Pancreas (tissue), 10 donors: ENCODE measurements around the gene GARIN1A. TPM values are rescaled to one million over a fixed set of nuclear protein-coding genes. Genes with fewer than 3 reads are reported as not detected.
"Not testable (repeated sequence)": the region's sequence is repeated elsewhere in the genome, so short reads cannot be mapped to it uniquely, and the experiment has no call there.

Source experiments
- ATAC-seq, 4 donors: fragments of 200-7000 bp; cut with Tn5 transposase; one replicate each; pipeline versions ENCODE4 v1.8.0 to v1.9.1; 2020; ENCODE audit warnings: mild to moderate bottlenecking in 4 of 4, moderate library complexity in 4 of 4
- DNase-seq, 6 donors: peaks; one replicate each; pipeline ENCODE4 v3.0.0-alpha.2; 2020
- FAIRE-seq: peaks from 2 replicates; lab custom pipeline; 2012; peaks lifted over from hg19 to GRCh38; lab: Jason Lieb, UNC
- H3K27ac ChIP-seq, 4 donors: fragments of 200-600 bp; sonication (generic); 1 replicate in 3 of 4; 2 replicates in 1 of 4; pipeline versions ENCODE4 v1.5.0 to v1.8.0; 2020
- H3K27me3 ChIP-seq, 4 donors: fragments of 200-600 bp; one replicate each; pipeline ENCODE4 v1.8.0; 2021
- H3K36me3 ChIP-seq, 3 donors: fragments of 200-600 bp; sonication (generic) in 1 of 3; one replicate each; pipeline versions ENCODE4 v1.5.0 to v1.8.0; 2020 to 2021
- H3K4me1 ChIP-seq, 3 donors: fragments of 200-600 bp; one replicate each; pipeline ENCODE4 v1.8.0; 2021
- H3K4me3 ChIP-seq, 4 donors: fragments of 200-600 bp; sonication (generic) in 2 of 4; one replicate each; pipeline versions ENCODE4 v1.5.0 to v1.8.0; 2020 to 2021
- H3K9me3 ChIP-seq, 4 donors: fragments of 200-600 bp; one replicate each; pipeline ENCODE4 v1.8.0; 2021
- WGBS, 2 donors: extraction: QIAGEN DNeasy Blood & Tissue Kit; methylation state at CpG; one replicate each; pipeline ENCODE4 v1.1.7; 2013; 5-methylcytosine and 5-hydroxymethylcytosine counted together
- intact Hi-C, 3 donors: fragments of 100-400 bp; cut with DNase I; formaldehyde crosslinking; loops; one replicate each; pipeline versions ENCODE4 v1.11.1 to v1.14.2; 2022
- polyA plus RNA-seq, 2 donors: library from polyadenylated mRNA; stranded (reverse); fragments of 200-250 nt; gene quantifications; one replicate each; pipeline ENCODE4 v1.2.3, GENCODE V29; 2013
- total RNA-seq, 6 donors: library from RNA; stranded (reverse); fragmentation: NEBNext Ultra II Directional in 4 of 6; extraction: Animal tissue kit (Norgen Biotek cat#: 25700) in 4 of 6; gene quantifications; one replicate each; pipeline versions ENCODE4 v1.2.1 to v1.2.4, GENCODE V29; 2021 to 2023
- TF ChIP-seq, protein P1 (sequence below), 4 donors: fragments of 200-600 bp; sonication (generic) in 3 of 4; IDR thresholded peaks; one replicate each; pipeline versions ENCODE4 v1.5.0 to v1.8.0; 2021; ENCODE audit warnings: antibody characterized with exemption in 4 of 4
- donor health status: healthy with polysubstance abuse.
- donor health status: DM: no; HTN: no; CAD: no; lungs with moderate emphysema.
- donor health status: DM: no; HTN: no; CAD: no.
- donor health status: control.
- donor health status: control.
- donor health status: Bipolar disorder and iron deficiency.
- donor health status: DM: yes; HTN: yes; CAD: no.
- donor health status: DM: no; HTN: no; CAD: no.
- donor health status: DM: no; HTN: no; CAD: no.
- donor health status: DM: yes; HTN: yes; CAD: no.

Gene GARIN1A
- total and polyA plus RNA-seq, 8 donors = 1.1 to 5.7 (median 1.4) TPM

DNA sequence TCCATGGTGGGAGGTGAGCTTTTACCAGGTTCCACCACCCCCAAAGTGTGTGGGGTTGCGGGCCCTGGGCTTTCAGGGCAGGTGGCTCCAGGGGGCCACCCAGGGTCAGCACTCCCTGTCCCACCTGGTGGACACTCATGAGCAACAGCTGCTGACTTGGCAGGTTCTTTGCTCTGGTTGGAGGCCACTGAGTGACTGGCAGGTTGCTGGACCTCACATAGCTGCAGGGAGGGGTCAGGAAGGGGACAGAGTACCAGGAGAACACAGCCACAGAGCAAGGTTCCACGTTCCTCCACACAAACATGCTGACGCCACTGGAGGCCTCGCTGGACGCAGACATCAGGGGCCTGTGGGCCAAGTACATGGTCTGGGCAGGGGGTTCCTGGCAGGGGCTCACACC lies 13.7 kb upstream of the GARIN1A start:
- WGBS, 2 donors = 75 to 81% methylated on average over 5 of the region's 5 CpGs
- H3K27ac ChIP-seq, H3K9me3 ChIP-seq, DNase-seq, H3K27me3 ChIP-seq, H3K4me3 ChIP-seq, intact Hi-C loops, H3K4me1 ChIP-seq, FAIRE-seq, H3K36me3 ChIP-seq: not testable (repeated sequence)
- peak in 1 of 4 donors; percentile 24 for ATAC-seq

DNA sequence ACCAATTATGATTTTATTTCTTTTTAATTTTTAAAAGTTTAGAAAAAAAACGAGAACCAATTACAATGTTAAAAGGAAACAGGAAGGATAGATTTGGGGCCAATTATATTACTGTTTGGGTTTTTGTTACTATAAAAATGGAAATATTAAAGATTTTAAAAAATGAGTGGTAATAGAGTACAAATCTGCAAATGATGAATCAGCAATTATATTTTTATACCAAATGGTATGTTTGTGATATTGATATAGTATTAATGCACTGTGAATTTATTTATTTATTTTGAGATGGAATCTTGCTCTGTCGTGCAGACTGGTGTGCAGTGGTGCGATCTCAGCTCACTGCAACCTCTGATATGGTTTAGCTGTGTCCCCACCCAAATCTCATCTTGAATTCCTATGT lies 11.5 kb upstream of the GARIN1A start:
- TF ChIP-seq, protein P1, sequence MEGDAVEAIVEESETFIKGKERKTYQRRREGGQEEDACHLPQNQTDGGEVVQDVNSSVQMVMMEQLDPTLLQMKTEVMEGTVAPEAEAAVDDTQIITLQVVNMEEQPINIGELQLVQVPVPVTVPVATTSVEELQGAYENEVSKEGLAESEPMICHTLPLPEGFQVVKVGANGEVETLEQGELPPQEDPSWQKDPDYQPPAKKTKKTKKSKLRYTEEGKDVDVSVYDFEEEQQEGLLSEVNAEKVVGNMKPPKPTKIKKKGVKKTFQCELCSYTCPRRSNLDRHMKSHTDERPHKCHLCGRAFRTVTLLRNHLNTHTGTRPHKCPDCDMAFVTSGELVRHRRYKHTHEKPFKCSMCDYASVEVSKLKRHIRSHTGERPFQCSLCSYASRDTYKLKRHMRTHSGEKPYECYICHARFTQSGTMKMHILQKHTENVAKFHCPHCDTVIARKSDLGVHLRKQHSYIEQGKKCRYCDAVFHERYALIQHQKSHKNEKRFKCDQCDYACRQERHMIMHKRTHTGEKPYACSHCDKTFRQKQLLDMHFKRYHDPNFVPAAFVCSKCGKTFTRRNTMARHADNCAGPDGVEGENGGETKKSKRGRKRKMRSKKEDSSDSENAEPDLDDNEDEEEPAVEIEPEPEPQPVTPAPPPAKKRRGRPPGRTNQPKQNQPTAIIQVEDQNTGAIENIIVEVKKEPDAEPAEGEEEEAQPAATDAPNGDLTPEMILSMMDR (IDR thresholded peaks at IDR 0.05) = no peak
- intact Hi-C loops = no loop called here
- WGBS, 2 donors = 97 to 99% methylated on average over 3 of the region's 3 CpGs

DNA sequence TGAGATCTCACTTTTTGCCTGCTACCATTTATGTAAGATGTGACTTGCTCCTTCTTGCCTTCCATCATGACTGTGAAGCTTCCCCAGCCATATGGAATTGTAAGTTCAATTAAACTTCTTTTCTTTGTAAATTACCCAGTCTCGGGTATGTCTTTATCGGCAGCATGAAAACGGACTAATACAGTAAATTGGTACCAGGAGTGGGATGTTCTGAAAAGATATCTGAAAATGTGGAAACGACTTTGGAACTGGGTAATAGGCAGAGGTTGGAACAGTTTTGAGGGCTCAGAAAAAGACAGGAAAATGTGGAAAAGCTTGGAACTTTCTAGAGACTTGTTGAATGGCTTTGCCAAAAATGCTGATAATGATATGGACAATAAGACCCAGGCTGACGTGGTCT lies 10.6 kb upstream of the GARIN1A start:
- DNase-seq = no peak
- no peak for FAIRE-seq
- no peaks in the 10 kb centered on the region for H3K36me3 ChIP-seq
- no peaks in the 10 kb centered on the region for H3K9me3 ChIP-seq
- ATAC-seq = no peak
- TF ChIP-seq, protein P1 (IDR thresholded peaks at IDR 0.05) = no peak
- no peak overlapping the region for H3K27ac ChIP-seq
- no peaks in the 10 kb centered on the region for H3K27me3 ChIP-seq
- H3K4me1 ChIP-seq = no peaks in the 10 kb centered on the region
- WGBS, 2 donors = 95 to 99% methylated on average over 5 of the region's 5 CpGs
- intact Hi-C loops = no loop called here
- no peak overlapping the region for H3K4me3 ChIP-seq

More for the DNA sequence above, 11.5 kb upstream of the GARIN1A start:
- no peaks in the 10 kb centered on the region for H3K4me1 ChIP-seq
- H3K36me3 ChIP-seq = no peaks in the 10 kb centered on the region
- no peaks in the 10 kb centered on the region for H3K27me3 ChIP-seq
- no peak for FAIRE-seq
- no peak for ATAC-seq
- no peak overlapping the region for H3K27ac ChIP-seq
- no peaks in the 10 kb centered on the region for H3K9me3 ChIP-seq
- no peak overlapping the region for H3K4me3 ChIP-seq
- DNase-seq = no peak

DNA sequence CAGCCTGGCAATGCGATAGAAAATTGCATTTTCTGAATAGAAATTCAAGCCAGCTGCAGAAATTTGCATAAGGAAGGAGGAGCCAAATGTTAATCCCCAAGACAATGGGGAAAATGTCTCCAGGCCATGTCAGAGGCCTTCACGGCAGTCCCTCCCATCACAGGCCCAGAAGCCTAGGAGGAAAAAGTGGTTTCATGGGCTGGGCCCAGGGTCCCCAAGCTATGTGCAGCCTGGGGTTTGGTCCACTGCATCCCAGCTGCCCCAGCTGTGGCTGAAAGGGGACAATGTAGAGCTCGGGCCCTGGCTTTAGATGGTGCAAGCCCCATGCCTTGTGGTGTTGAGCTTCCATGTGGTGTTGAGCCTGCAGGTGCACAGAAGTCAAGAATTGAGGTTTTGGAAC lies 10.0 kb upstream of the GARIN1A start:
- TF ChIP-seq, protein P1 (IDR thresholded peaks at IDR 0.05) = no peak
- H3K4me1 ChIP-seq = no peaks in the 10 kb centered on the region
- H3K9me3 ChIP-seq = no peaks in the 10 kb centered on the region
- intact Hi-C loops = no loop called here
- 99% methylated on average over 3 of the region's 3 CpGs for WGBS, 2 donors
- H3K27me3 ChIP-seq = no peaks in the 10 kb centered on the region
- no peak overlapping the region for H3K27ac ChIP-seq
- no peak for FAIRE-seq
- no peak for ATAC-seq
- no peaks in the 10 kb centered on the region for H3K36me3 ChIP-seq
- DNase-seq = no peak
- no peak overlapping the region for H3K4me3 ChIP-seq

DNA sequence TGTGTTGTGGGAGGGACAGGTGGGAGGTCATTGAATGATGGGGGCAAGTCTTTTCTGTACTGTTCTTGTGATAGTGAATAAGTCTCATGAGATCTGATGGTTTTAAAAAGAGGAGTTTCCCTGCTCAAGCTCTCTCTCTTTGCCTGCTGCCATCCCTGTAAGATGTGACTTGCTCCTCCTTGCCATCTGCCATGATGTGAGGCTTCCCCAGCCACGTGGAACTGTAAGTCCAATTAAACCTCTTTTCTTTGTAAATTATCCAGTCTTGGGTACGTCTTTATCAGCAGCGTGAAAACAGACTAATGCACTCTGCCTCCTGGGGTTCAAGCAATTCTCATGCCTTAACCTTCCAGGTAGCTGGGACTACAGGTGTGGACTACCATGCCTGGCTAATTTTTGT lies 8.9 kb upstream of the GARIN1A start:
- H3K36me3 ChIP-seq, H3K4me1 ChIP-seq, ATAC-seq, H3K9me3 ChIP-seq, DNase-seq, H3K27ac ChIP-seq, H3K4me3 ChIP-seq, H3K27me3 ChIP-seq, intact Hi-C loops, FAIRE-seq: not testable (repeated sequence)
- WGBS, 2 donors = 87 to 93% methylated on average over 3 of the region's 3 CpGs

DNA sequence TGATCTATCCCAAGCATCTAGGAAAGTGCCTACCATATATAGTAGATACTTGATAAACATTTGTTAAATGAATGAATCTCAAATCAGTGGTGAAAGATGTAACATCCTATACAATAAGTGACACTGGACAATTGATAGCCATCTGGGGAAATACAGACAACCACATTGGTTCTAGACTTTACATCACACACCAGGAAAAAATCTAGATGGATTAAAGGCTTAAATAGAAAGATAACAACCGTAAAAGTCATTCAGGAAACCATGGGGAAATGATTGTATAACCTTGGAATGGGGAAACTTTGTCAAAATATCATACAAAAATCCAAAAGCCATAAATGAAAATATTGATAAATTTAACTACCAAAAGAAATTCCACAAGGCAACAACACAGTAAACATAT lies 7.0 kb upstream of the GARIN1A start:
- Histone ChIP-seq H3K27me3 (no peaks in the 10 kb centered on the region), H3K27ac (no peak overlapping the region), H3K4me1 (no peaks in the 10 kb centered on the region), H3K36me3 (no peaks in the 10 kb centered on the region), H3K9me3 (no peaks in the 10 kb centered on the region), H3K4me3 (no peak overlapping the region)
- TF ChIP-seq, protein P1 (IDR thresholded peaks at IDR 0.05) = no peak
- FAIRE-seq (no peak), DNase-seq (no peak), ATAC-seq (no peak)
- intact Hi-C loops = no loop called here
- WGBS, 2 donors = 35 to 36% methylated on average over 1 of the region's 1 CpG
